ENCODE results near the gene RPL37.
"Not testable (repeated sequence)": the region's sequence is repeated elsewhere in the genome, so short reads cannot be mapped to it uniquely, and the experiment has no call there.

The RPL37 gene

DNA sequence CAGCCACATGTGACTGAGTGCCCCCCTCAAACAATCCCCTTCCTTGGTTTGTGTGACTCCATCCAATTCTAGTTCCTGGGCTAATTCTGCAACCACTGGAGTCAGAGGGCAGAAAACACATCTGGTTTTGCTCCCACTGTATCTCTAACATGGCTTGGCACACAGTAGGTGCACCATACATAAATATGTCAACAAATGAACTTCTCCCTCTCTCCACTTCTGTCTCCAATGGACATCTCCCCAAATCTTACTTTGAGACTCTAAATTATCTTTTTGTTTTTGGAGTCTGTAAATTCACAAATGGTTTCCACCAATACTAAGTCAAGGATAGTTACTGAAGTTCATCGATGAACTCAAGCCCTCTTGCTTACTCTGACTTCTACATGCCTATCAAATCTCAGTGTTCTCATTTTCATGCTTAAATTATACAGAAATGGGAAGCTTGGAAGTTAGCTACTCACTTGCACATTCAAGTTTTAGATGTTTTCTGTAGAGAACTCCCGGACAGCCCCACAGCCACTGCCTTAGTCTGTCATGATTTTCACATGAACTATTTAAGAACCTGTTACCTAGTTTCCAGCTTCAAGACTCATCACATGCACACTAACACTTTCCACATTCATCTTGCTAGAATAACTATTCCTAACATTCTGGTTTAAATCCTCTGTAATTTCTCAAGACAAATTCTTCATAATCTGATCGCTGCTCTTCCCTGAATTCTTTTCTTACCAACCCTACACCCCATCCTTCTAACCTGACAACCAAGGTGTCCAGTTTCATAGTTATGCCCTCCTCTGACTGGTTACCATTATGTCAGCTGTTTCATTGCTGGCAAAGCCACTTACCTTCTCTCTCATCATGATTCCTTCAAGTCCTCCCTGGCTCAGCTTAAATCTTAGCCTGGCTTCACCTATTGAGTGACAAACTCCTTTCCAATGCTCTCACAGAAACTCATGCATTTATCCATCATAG lies 6.0 kb downstream of the RPL37 start:
- peaks cover 86% of the 10 kb centered on the region for H3K36me3 Mint-ChIP-seq (ENCODE audit: low read depth)
- peaks cover 44% of the 10 kb centered on the region for H3K4me1 Mint-ChIP-seq (ENCODE audit: low read depth)
- no peak overlapping the region for H3K4me3 Mint-ChIP-seq
- intact Hi-C loops (cut with micrococcal nuclease): no loop called here
- no peak overlapping the region for H3K27ac Mint-ChIP-seq
- H3K9me3 Mint-ChIP-seq: no peaks in the 10 kb centered on the region
- no peaks in the 10 kb centered on the region for H3K27me3 Mint-ChIP-seq

- Mint-ChIP-seq H3K4me1 (ENCODE audit: low read depth) (peaks cover 38% of the 10 kb centered on the region), H3K27me3 (no peaks in the 10 kb centered on the region), H3K9me3 (no peaks in the 10 kb centered on the region), H3K4me3 (no peak overlapping the region), H3K27ac (no peak overlapping the region), H3K36me3 (ENCODE audit: low read depth) (peaks cover 78% of the 10 kb centered on the region)
- intact Hi-C loops (cut with micrococcal nuclease): no loop called here
Observed at GRCh38 chr5:40828021-40828631, 6.9 kb downstream of the RPL37 start.

DNA sequence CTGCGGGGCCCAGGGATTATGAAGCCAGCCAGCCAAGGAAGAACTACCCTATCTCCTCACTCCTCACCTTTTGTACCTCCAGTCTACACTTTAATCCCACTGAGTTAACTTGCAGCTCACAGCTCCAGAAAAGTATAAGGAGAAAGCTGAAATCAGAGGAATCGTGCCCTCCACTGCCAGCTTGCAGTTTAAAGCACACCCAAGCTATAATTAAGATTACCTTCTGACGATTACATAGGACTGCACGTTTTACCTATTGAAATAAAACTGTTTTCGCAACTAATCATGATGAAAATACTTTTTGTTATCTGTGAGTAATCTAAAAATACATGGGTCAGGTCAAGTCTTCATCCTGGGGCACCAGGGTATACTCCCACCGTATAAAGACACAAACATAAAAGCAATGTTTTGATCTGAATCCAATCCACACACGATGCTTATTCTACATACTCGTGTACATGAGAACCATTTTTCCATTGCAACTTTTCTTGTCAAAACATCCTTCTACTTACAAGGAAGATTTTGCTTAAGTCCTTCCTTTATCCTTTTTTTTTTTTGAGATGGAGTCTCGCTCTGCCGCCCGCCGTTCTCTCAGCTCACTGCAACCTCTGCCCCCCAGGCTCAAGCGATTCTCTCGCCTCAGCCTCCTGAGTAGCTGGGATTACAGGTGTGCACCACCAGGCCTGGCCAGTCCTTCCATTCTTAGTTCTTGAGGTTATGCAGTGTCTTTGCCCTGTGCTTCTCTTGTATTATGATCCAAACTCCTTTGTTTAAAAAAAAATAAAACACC lies 7.6 kb downstream of the RPL37 start:
- Mint-ChIP-seq H3K27me3 (no peaks in the 10 kb centered on the region), H3K36me3 (ENCODE audit: low read depth) (peaks cover 71% of the 10 kb centered on the region), H3K27ac (no peak overlapping the region), H3K4me1 (ENCODE audit: low read depth) (peaks cover 32% of the 10 kb centered on the region), H3K9me3 (no peaks in the 10 kb centered on the region), H3K4me3 (no peak overlapping the region)
- intact Hi-C loops (cut with micrococcal nuclease): no loop called here

- intact Hi-C loops (cut with micrococcal nuclease): no loop called here
- Mint-ChIP-seq H3K27me3 (no peaks in the 10 kb centered on the region), H3K36me3 (ENCODE audit: low read depth) (peaks cover 63% of the 10 kb centered on the region), H3K27ac (no peak overlapping the region), H3K4me3 (no peak overlapping the region), H3K9me3 (no peaks in the 10 kb centered on the region), H3K4me1 (ENCODE audit: low read depth) (peaks cover 26% of the 10 kb centered on the region)
Observed at GRCh38 chr5:40826489-40827187, 8.4 kb downstream of the RPL37 start.

- H3K27me3 Mint-ChIP-seq; H3K4me3 Mint-ChIP-seq; H3K9me3 Mint-ChIP-seq; H3K27ac Mint-ChIP-seq; intact Hi-C loops (cut with micrococcal nuclease): not testable (repeated sequence)
- Mint-ChIP-seq H3K4me1 (ENCODE audit: low read depth) (peaks cover 24% of the 10 kb centered on the region), H3K36me3 (ENCODE audit: low read depth) (peaks cover 52% of the 10 kb centered on the region)
Observed at GRCh38 chr5:40825461-40826043, 9.5 kb downstream of the RPL37 start.

- H3K4me3 Mint-ChIP-seq: no peak overlapping the region
Observed at GRCh38 chr5:40823459-40823858, 11.6 kb downstream of the RPL37 start.

GRCh38 chr5:40813698-40814281 lies 21.2 kb downstream of the RPL37 start:
- no peaks in the 10 kb centered on the region for H3K36me3 Mint-ChIP-seq (ENCODE audit: low read depth)
- H3K27me3 Mint-ChIP-seq: no peaks in the 10 kb centered on the region
- H3K4me1 Mint-ChIP-seq (ENCODE audit: low read depth): no peaks in the 10 kb centered on the region
- no peaks in the 10 kb centered on the region for H3K9me3 Mint-ChIP-seq
- intact Hi-C loops (cut with micrococcal nuclease): no loop called here
- H3K27ac Mint-ChIP-seq: no peak overlapping the region
- H3K4me3 Mint-ChIP-seq: no peak overlapping the region

More at GRCh38 chr5:40823459-40823858, 11.6 kb downstream of the RPL37 start:
- Mint-ChIP-seq H3K4me1 (ENCODE audit: low read depth) (peaks cover 7% of the 10 kb centered on the region), H3K36me3 (ENCODE audit: low read depth) (peaks cover 31% of the 10 kb centered on the region), H3K27ac (no peak overlapping the region), H3K9me3 (no peaks in the 10 kb centered on the region), H3K27me3 (no peaks in the 10 kb centered on the region)
- intact Hi-C loops (cut with micrococcal nuclease): no loop called here

DNA sequence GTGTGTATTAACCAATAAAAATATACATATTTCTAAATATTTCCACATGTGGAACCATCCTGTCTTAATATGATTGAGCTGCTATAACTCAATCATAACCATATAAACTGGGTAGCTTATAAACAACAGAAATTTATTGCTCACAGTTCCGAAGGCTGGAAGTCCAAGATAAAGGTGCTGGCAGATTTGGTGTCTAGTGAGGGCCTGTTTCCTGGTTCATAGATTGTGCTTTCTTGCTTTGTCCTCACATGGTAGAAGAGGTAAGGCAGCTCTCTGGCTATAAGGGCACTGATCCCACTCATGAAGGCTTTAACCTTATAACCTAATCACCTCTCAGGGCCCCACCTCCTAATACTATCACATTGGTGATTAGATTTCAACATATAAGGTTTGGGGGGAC lies 22.9 kb downstream of the RPL37 start:
- no peaks in the 10 kb centered on the region for H3K4me1 Mint-ChIP-seq (ENCODE audit: low read depth)

DNA sequence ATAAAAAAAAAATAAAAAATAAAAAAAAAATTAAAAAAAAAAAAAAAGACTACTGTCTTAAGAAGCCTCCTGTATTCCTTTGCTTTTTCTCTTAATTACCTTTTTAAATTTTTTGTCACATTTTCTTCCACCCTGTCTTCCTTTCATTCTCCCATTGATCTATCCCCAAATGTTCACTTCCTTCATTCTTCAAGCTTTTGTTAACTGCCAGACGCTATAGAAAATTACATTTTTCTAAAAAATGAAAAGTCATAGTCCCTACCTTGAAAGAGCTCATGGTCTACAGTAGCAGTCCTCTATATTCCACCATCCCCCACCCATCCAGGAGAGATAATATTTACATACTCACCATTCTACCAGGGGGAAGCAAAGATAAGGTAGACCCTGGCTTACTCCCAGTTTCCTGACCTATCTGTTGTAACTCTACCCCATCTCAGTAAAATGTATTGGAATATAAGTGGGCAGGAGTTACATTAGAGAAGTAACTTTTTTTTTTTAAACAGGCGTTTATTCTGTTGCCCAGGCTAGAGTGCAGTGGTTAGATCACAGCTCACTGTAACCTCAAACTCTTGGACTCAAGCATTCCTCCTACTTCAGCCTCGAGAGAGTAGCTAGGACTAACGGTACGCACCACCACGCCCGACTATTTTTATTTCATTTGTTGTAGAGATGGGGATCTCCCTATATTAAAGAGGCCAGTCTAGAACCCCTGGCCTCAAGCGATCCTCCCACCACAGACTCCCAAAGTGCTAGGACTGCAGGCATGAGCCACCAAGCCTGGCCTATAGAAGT lies 33.1 kb downstream of the RPL37 start:
- intact Hi-C loops (cut with micrococcal nuclease): no loop called here
- Mint-ChIP-seq H3K36me3 (ENCODE audit: low read depth) (no peaks in the 10 kb centered on the region), H3K27ac (no peak overlapping the region), H3K27me3 (peaks cover 5% of the 10 kb centered on the region), H3K9me3 (no peaks in the 10 kb centered on the region), H3K4me3 (no peak overlapping the region), H3K4me1 (ENCODE audit: low read depth) (peaks cover 5% of the 10 kb centered on the region)

More for the DNA sequence above, 22.9 kb downstream of the RPL37 start:
- no peaks in the 10 kb centered on the region for H3K9me3 Mint-ChIP-seq
- H3K36me3 Mint-ChIP-seq (ENCODE audit: low read depth): no peaks in the 10 kb centered on the region
- H3K4me3 Mint-ChIP-seq: no peak overlapping the region
- no peaks in the 10 kb centered on the region for H3K27me3 Mint-ChIP-seq
- no peak overlapping the region for H3K27ac Mint-ChIP-seq
- intact Hi-C loops (cut with micrococcal nuclease): no loop called here

- peaks cover 12% of the 10 kb centered on the region for H3K4me1 Mint-ChIP-seq (ENCODE audit: low read depth)
- H3K9me3 Mint-ChIP-seq: no peaks in the 10 kb centered on the region
- intact Hi-C loops (cut with micrococcal nuclease): no loop called here
- peaks cover 5% of the 10 kb centered on the region for H3K27me3 Mint-ChIP-seq
- peaks cover 2% of the 10 kb centered on the region for H3K36me3 Mint-ChIP-seq (ENCODE audit: low read depth)
- no peak overlapping the region for H3K27ac Mint-ChIP-seq
- no peak overlapping the region for H3K4me3 Mint-ChIP-seq
Observed at GRCh38 chr5:40799258-40799657, 35.8 kb downstream of the RPL37 start.

DNA sequence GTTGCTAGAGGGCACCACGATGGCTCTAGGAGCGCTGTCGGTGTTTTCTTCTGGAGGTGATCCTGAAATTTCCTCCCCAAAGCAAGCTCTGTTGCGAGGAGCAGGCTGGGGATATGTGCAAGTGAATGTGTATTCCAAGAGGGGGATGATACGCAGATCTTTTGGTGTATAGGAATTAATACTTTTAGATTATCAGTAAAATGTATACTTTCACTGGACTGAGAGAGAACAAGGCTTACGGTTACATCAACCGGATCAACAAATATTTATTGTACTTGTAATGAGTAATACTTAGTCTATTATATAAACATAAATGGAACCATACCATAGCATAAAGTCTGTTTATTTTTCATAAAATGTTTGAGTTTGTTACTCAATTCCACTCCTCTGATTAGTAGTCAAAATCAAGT lies 36.2 kb downstream of the RPL37 start:
- Mint-ChIP-seq H3K9me3 (no peaks in the 10 kb centered on the region), H3K27me3 (peaks cover 3% of the 10 kb centered on the region), H3K27ac (peak overlapping the region; percentile 82), H3K36me3 (ENCODE audit: low read depth) (peaks cover 7% of the 10 kb centered on the region), H3K4me3 (peak overlapping the region; percentile 83), H3K4me1 (ENCODE audit: low read depth) (peaks cover 17% of the 10 kb centered on the region)
- intact Hi-C loops (cut with micrococcal nuclease): loop anchor here (1.0 kb wide), 1 partner anchor 43 kb away; no protein-coding TSS in a partner anchor

GRCh38 chr5:40798012-40798800 lies 36.8 kb downstream of the RPL37 start, which contains the start of gene PRKAA1:
PRKAA1 (minus strand) TSS chr5:40798374; CDS start chr5:40798189, 185 bp downstream.
- Mint-ChIP-seq H3K9me3 (no peaks in the 10 kb centered on the region), H3K4me1 (ENCODE audit: low read depth) (peaks cover 21% of the 10 kb centered on the region), H3K4me3 (peak within 1 kb of the TSS; percentile 83), H3K27me3 (peaks cover 3% of the 10 kb centered on the region), H3K36me3 (ENCODE audit: low read depth) (peaks cover 10% of the 10 kb centered on the region), H3K27ac (peak within 1 kb of the TSS; percentile 82)
- intact Hi-C loops (cut with micrococcal nuclease): loop anchor here (1.0 kb wide), 1 partner anchor 42 kb away; no protein-coding TSS in a partner anchor

All from dendritic cell treated with granulocyte-macrophage colony-stimulating factor and Interleukin-4, amounts not matched to agents 40 ng/mL and 50 ng/mL, for 4 days (primary cell).